ENCODE results near the gene SRGAP2C.
"Not testable (repeated sequence)": the region's sequence is repeated elsewhere in the genome, so short reads cannot be mapped to it uniquely, and the experiment has no call there.

DNA sequence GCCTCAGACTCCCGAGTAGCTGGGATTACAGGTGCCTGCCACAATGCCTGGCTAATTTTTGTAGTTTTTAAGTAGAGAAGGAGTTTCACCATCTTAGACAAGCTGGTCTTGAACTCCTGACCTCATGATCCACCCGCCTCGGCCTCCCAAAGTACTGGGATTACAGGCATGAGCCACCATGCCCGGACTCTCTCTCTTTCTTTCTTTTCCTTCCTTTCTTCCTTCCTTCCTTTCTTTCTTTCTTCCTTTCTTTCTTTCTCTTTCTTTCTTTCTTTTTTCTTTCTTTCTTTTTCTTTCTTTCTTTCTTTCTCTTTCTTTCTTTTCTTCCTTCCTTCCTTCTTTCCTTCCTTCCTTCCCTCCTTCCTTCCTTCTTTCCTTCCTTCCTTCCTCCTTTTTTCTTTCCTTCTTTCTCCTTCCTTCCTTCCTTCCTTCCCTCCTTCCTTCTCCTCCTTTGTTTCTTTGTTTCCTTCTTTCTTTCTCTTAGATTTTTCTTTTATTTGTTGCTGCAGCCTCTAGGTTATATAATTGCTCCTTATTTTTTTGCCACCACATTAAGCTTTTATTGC, 234.4 kb downstream of the SRGAP2C start:
- TF ChIP-seq, protein P1, sequence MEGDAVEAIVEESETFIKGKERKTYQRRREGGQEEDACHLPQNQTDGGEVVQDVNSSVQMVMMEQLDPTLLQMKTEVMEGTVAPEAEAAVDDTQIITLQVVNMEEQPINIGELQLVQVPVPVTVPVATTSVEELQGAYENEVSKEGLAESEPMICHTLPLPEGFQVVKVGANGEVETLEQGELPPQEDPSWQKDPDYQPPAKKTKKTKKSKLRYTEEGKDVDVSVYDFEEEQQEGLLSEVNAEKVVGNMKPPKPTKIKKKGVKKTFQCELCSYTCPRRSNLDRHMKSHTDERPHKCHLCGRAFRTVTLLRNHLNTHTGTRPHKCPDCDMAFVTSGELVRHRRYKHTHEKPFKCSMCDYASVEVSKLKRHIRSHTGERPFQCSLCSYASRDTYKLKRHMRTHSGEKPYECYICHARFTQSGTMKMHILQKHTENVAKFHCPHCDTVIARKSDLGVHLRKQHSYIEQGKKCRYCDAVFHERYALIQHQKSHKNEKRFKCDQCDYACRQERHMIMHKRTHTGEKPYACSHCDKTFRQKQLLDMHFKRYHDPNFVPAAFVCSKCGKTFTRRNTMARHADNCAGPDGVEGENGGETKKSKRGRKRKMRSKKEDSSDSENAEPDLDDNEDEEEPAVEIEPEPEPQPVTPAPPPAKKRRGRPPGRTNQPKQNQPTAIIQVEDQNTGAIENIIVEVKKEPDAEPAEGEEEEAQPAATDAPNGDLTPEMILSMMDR (IDR thresholded peaks at IDR 0.05; ENCODE audit: poor library complexity, severe bottlenecking) = not testable (repeated sequence)
- not testable (repeated sequence) for TF ChIP-seq EZH2 (IDR thresholded peaks at IDR 0.05; ENCODE audit: borderline replicate concordance, insufficient read depth, low read length, poor library complexity, severe bottlenecking)

Data from neural cell (in vitro differentiated cells).